K562 (cell line): Measurements from ENCODE around the gene LAGE3. TPM values are rescaled to one million over a fixed set of nuclear protein-coding genes. Genes with fewer than 3 reads are reported as not detected.
A peak's percentile ranks its signal among the peaks of the same experiment; 100 is the strongest.

Experiments used
- ATAC-seq: fragments of 200-7000 bp; cut with Tn5 transposase; 3 replicates; pipeline ENCODE4 v1.9.1; 2020; ENCODE audit warnings: moderate library complexity
- BruUV-seq: library from RNA; stranded (reverse); fragments of 400-500 nt; replicated peaks from 2 replicates; lab custom pipeline; 2021; lab: Mats Ljungman, UMichigan
- CTCF ChIA-PET: fragments of 300-600 bp; formaldehyde crosslinking; extraction: SDS; loops from one replicate; lab custom pipeline; 2021; ENCODE audit warnings: low intra/inter-chr PET ratio; lab: Yijun Ruan, JAX
- POLR2A ChIA-PET: fragments of 300-600, 350-650 bp; sonication (Branson Sonifier 250); formaldehyde crosslinking; extraction: SDS; loops from one replicate; lab custom pipeline; 2021; ENCODE audit warnings: antibody characterized with exemption, inconsistent platforms; lab: Yijun Ruan, JAX
- DNase-seq, 4 experiments: peaks; one replicate each; pipeline versions ENCODE4 v3.0.0 to v3.0.0-alpha.2; 2011 to 2018; ENCODE audit warnings: low spot score in 3 of 4, mixed read lengths in 3 of 4; ENCODE audit errors: extremely low read depth in 1 of 4
- FAIRE-seq: peaks from 2 replicates; lab custom pipeline; 2011; peaks lifted over from hg19 to GRCh38; lab: Jason Lieb, UNC
- H2AFZ ChIP-seq: 2 replicates; pipeline ENCODE4 v1.6.0; 2011; ENCODE audit warnings: low read depth, low read length, control low read depth, inconsistent platforms
- H3K27ac ChIP-seq: fragments of 200-600 bp; 3 replicates; pipeline ENCODE4 v1.8.0; 2011; ENCODE audit warnings: low read depth, mild to moderate bottlenecking, control low read depth, inconsistent platforms, low read length, moderate library complexity, mixed read lengths; ENCODE audit errors: extremely low read depth
- H3K27me3 ChIP-seq, 2 experiments: fragments of 300-600 bp in 1 of 2; 2 replicates in 1 of 2; 3 replicates in 1 of 2; pipeline versions ENCODE4 v1.6.0 to v1.8.0; 2011; ENCODE audit warnings: inconsistent platforms in 2 of 2, low read length in 2 of 2, mild to moderate bottlenecking in 1 of 2, mixed read lengths in 1 of 2, moderate library complexity in 1 of 2; ENCODE audit not compliant: control insufficient read depth in 2 of 2, insufficient read depth in 2 of 2
- H3K36me3 ChIP-seq: fragments of 300-600 bp; 3 replicates; pipeline ENCODE4 v1.8.0; 2011; ENCODE audit warnings: mild to moderate bottlenecking, low read length, inconsistent platforms; ENCODE audit not compliant: control insufficient read depth, insufficient read depth
- H3K4me1 ChIP-seq, 2 experiments: fragments of 200-600 bp in 1 of 2; replicated peaks in 1 of 2; 2 replicates in 1 of 2; 3 replicates in 1 of 2; pipeline versions ENCODE4 v1.5.1 to v1.8.0; 2011; ENCODE audit warnings: inconsistent platforms in 2 of 2, low read length in 2 of 2, mild to moderate bottlenecking in 1 of 2, mixed read lengths in 1 of 2, moderate library complexity in 1 of 2; ENCODE audit not compliant: control insufficient read depth in 2 of 2, insufficient read depth in 2 of 2
- H3K4me2 ChIP-seq: 2 replicates; pipeline ENCODE4 v1.6.1; 2011; ENCODE audit warnings: low read length, control low read depth, inconsistent platforms, mixed read lengths; ENCODE audit not compliant: insufficient read depth
- H3K4me3 ChIP-seq: fragments of 200-600 bp; sonication (generic), shearing (Covaris generic); 2 replicates; pipeline ENCODE4 v1.5.1; 2016; ENCODE audit warnings: control low read depth, inconsistent platforms
- H3K79me2 ChIP-seq: fragments of 200-600 bp; 3 replicates; pipeline ENCODE4 v1.8.0; 2011; ENCODE audit warnings: low read length, inconsistent platforms; ENCODE audit not compliant: control insufficient read depth, insufficient read depth
- H3K9ac ChIP-seq, 2 experiments: 2 replicates each; pipeline versions ENCODE4 v1.6.0 to v1.6.1; 2011; ENCODE audit warnings: low read depth in 2 of 2, low read length in 2 of 2, control low read depth in 1 of 2, inconsistent platforms in 1 of 2, mild to moderate bottlenecking in 1 of 2, mixed read lengths in 1 of 2; ENCODE audit not compliant: insufficient read depth in 1 of 2
- H3K9me1 ChIP-seq: one replicate; pipeline ENCODE4 v1.6.0; 2011; ENCODE audit warnings: inconsistent platforms, mild to moderate bottlenecking, low read length, moderate library complexity; ENCODE audit not compliant: control insufficient read depth, insufficient read depth
- H3K9me3 ChIP-seq: replicated peaks from 2 replicates; pipeline ENCODE4 v1.5.1; 2011; ENCODE audit warnings: low read depth, low read length, inconsistent platforms; ENCODE audit not compliant: control insufficient read depth, insufficient read depth
- H4K20me1 ChIP-seq: replicated peaks from 2 replicates; pipeline ENCODE4 v1.6.1; 2011; ENCODE audit warnings: low read length, inconsistent platforms, mixed read lengths; ENCODE audit not compliant: control insufficient read depth, insufficient read depth
- CAMTA2 ChIP-seq: fragments of 250-450 bp; sonication (Bioruptor Pico); conservative IDR thresholded peaks from 2 replicates; pipeline ENCODE4 v1.5.1; 2022
- CBX3 ChIP-seq, 2 experiments: IDR thresholded peaks; 1 replicate in 1 of 2; 2 replicates in 1 of 2; pipeline ENCODE4 v1.6.1; 2012; ENCODE audit warnings: inconsistent platforms in 2 of 2, low read length in 2 of 2, borderline replicate concordance in 1 of 2, control low read depth in 1 of 2
- GABPA ChIP-seq: fragments of 200-800 bp; sonication (Bioruptor generic); conservative IDR thresholded peaks from 2 replicates; pipeline ENCODE4 v1.6.1; 2016; ENCODE audit warnings: low read depth, missing genetic modification characterization, missing compliant biosample characterization
- ILF3 ChIP-seq: fragments of 450-650 bp; IDR thresholded peaks from 2 replicates; pipeline ENCODE4 v1.6.1; 2018; ENCODE audit warnings: antibody characterized with exemption, mild to moderate bottlenecking, moderate library complexity, borderline replicate concordance
- NELFE ChIP-seq: IDR thresholded peaks from 2 replicates; pipeline ENCODE4 v1.6.1; 2011; ENCODE audit warnings: mild to moderate bottlenecking; ENCODE audit not compliant: insufficient read depth, insufficient read length
- PHF20 ChIP-seq: fragments of 450-650 bp; IDR thresholded peaks from 2 replicates; pipeline ENCODE4 v1.6.1; 2018; ENCODE audit not compliant: partially characterized antibody
- RFX7 ChIP-seq: fragments of 250-450 bp; sonication (Bioruptor Pico); IDR thresholded peaks from 2 replicates; pipeline ENCODE4 v1.5.1; 2021; ENCODE audit warnings: mild to moderate bottlenecking
- SUPT5H ChIP-seq: fragments of 450-650 bp; IDR thresholded peaks from 2 replicates; pipeline ENCODE4 v1.6.1; 2016
- ZNF75A ChIP-seq: fragments of 450-650 bp; formaldehyde crosslinking; IDR thresholded peaks from 2 replicates; pipeline ENCODE4 v1.4.0; 2020; ENCODE audit warnings: mild to moderate bottlenecking
- ZSCAN29 ChIP-seq: fragments of 450-650 bp; IDR thresholded peaks from 2 replicates; pipeline ENCODE4 v1.6.1; 2017
- WGBS: fragments of 100-300 bp; shearing (Covaris generic); methylation state at CpG from one replicate; pipeline ENCODE4 v1.1.6; 2016; ENCODE audit warnings: low coverage, mixed read lengths; ENCODE audit not compliant: insufficient coverage; ENCODE audit errors: missing lambda C conversion rate; 5-methylcytosine and 5-hydroxymethylcytosine counted together
- in situ Hi-C: fragments of 300-500 bp; cut with MboI; formaldehyde crosslinking; loops from 4 replicates; pipeline ENCODE4 v1.15.0; 2018; ENCODE audit warnings: inconsistent platforms, mixed read lengths
- intact Hi-C: fragments of 100-400 bp; cut with micrococcal nuclease; formaldehyde crosslinking; loops from 2 replicates; pipeline ENCODE4 v1.14.2; 2022
- polyA plus RNA-seq, 8 experiments: library from polyadenylated mRNA; depleted of rRNA in 4 of 8; stranded (reverse) in 5 of 8; unstranded in 3 of 8; fragments of >200 nt; fragmentation: Nextera tagmentation in 2 of 8; fragmentation: Illumina TruSeq in 1 of 8; extraction: Ambion mirVana in 2 of 8; extraction: Trizol in 1 of 8; gene quantifications; 2 replicates each; pipeline versions ENCODE4 v1.2.1 to v1.2.3, GENCODE V29; 2011 to 2014; ENCODE audit warnings: inconsistent platforms in 1 of 8, missing spikeins in 1 of 8
- total RNA-seq, 7 experiments: library from RNA; depleted of rRNA in 6 of 7; stranded (reverse); fragments of >200 nt in 6 of 7; fragmentation: Illumina TruSeq in 2 of 7; extraction: Trizol in 2 of 7; gene quantifications; 2 replicates each; pipeline versions ENCODE4 v1.2.1 to v1.2.3, GENCODE V29; 2011 to 2021; ENCODE audit warnings: low replicate concordance in 1 of 7
- TF ChIP-seq, protein P1 (sequence below): fragments of 450-650 bp; IDR thresholded peaks from 2 replicates; pipeline ENCODE4 v1.6.1; 2016; ENCODE audit warnings: low read depth, mild to moderate bottlenecking, moderate library complexity
- TF ChIP-seq, protein P2 (sequence below): fragments of 450-650 bp; conservative IDR thresholded peaks from 2 replicates; pipeline ENCODE4 v1.6.1; 2016; ENCODE audit warnings: missing genetic modification characterization, low read depth, mild to moderate bottlenecking, missing compliant biosample characterization, moderate library complexity

The LAGE3 gene
- total and polyA plus RNA-seq, 9 of the 15 experiments (the other 6 are each of a cell fraction or from before 2014, with no cell fraction given): 28.2 to 125 (median 35.8) TPM

- Histone ChIP-seq H3K4me2 (peak overlapping the region; percentile 90), H3K27ac (peak overlapping the region; percentile 66), H3K4me1 (peaks cover 27 to 51% of the 10 kb centered on the region in 2 experiments; a peak in 4 of 5 replicates), H3K79me2 (peaks cover 35% of the 10 kb centered on the region)
- ATAC-seq (no peak), DNase-seq (no peak)
- in situ Hi-C loops: no loop called here
- TF ChIP-seq ILF3: no peak
- no peak for TF ChIP-seq RFX7
- no peak for TF ChIP-seq NELFE
- TF ChIP-seq, protein P1, sequence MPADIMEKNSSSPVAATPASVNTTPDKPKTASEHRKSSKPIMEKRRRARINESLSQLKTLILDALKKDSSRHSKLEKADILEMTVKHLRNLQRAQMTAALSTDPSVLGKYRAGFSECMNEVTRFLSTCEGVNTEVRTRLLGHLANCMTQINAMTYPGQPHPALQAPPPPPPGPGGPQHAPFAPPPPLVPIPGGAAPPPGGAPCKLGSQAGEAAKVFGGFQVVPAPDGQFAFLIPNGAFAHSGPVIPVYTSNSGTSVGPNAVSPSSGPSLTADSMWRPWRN: no peak
- no peak for TF ChIP-seq CBX3 (IDR thresholded peaks at IDR 0.05; ENCODE audit: borderline replicate concordance in 1 of 2, low read length in 2 of 2)
- no peak for TF ChIP-seq PHF20
- no peak for TF ChIP-seq GABPA
- no peak for TF ChIP-seq SUPT5H
- TF ChIP-seq ZSCAN29: no peak
- no peak for TF ChIP-seq CAMTA2 (CRISPR knock-in tag)
- TF ChIP-seq ZNF75A (CRISPR knock-in tag): no peak
- TF ChIP-seq, protein P2, sequence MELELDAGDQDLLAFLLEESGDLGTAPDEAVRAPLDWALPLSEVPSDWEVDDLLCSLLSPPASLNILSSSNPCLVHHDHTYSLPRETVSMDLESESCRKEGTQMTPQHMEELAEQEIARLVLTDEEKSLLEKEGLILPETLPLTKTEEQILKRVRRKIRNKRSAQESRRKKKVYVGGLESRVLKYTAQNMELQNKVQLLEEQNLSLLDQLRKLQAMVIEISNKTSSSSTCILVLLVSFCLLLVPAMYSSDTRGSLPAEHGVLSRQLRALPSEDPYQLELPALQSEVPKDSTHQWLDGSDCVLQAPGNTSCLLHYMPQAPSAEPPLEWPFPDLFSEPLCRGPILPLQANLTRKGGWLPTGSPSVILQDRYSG (tag): no peak
- TF ChIP-seq, all 486 proteins: peak for 0
- no peak for FAIRE-seq
- no peaks in the 10 kb centered on the region for H3K27me3 ChIP-seq
- peak overlapping the region; percentile 79 for H3K4me3 ChIP-seq
- 14% methylated on average over 2 of the region's 2 CpGs for WGBS
- BruUV-seq: TSS peak; percentile 73
- peaks cover 43% of the 10 kb centered on the region; the same call in 2 of the 3 replicates for H3K36me3 ChIP-seq
- no peaks in the 10 kb centered on the region for H3K9me1 ChIP-seq
- no peaks in the 10 kb centered on the region for H3K9me3 ChIP-seq
- ChIA-PET POLR2A (interaction anchor here (0.9 to 1.8 kb wide), 4 partner anchors 9 to 29 kb away, joined by 3 to 6 read pairs (median 4); no protein-coding TSS in a partner anchor), CTCF (no interaction called here)
- peak overlapping the region; percentile 69 to 84; a peak in 3 of 4 replicates for H3K9ac ChIP-seq
- intact Hi-C loops: loop anchor here (2.0 to 5.0 kb wide), 3 partner anchors 48 to 98 kb away; partner anchors contain the start of gene LAGE3
- H4K20me1 ChIP-seq: no peaks in the 10 kb centered on the region
- H2AFZ ChIP-seq: no peak overlapping the region
Observed at GRCh38 chrX:154429711-154430110, 49.4 kb downstream of the LAGE3 start.
